GM21717 (cell line): ENCODE results near the gene PDPN.

ENCODE experiments used
- ATAC-seq: cut with Tn5 transposase; IDR thresholded peaks from one replicate; pipeline ENCODE4 v1.9.1; 2021; ENCODE audit warnings: mild to moderate bottlenecking, moderate library complexity; ENCODE audit not compliant: unreplicated experiment

The PDPN gene

DNA sequence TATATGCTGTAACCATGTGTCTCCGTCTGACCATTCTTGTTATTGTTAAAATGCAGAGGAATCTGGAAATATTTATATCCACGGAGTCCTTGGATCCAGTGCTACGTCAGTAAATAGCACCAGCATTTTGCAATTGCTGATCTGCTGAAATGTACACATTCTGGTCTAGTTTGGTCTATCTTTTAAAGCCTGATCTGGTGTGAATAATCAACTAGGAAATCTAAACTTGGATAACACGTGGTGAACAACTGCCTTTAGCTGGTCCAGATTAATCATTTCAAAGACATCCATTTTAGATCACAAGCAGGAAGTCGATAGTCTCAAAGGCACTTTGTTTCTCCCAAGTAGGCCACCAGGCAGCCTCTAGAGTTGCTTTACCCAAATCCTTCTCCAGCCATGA lies 32.6 kb downstream of the PDPN start:
- no peak for ATAC-seq

DNA sequence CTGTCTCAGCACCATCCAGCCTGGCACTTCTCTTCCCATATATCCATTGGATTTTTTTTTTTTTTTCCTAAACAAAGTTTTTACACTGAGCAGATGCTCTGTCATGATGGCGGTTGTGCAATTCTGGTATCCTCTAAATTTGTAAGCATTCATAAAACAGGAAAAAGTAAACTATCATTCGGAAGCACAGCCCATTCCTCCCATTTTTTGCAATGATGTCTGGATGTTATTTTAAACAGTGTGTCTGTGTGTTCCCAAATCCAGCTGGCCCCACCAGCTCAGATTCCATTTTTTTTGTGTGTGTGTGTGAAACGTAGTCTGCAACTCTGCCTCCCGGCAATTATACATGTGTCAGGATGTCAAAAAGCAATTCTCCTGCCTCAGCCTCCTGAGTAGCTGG lies 33.5 kb downstream of the PDPN start:
- no peak for ATAC-seq

DNA sequence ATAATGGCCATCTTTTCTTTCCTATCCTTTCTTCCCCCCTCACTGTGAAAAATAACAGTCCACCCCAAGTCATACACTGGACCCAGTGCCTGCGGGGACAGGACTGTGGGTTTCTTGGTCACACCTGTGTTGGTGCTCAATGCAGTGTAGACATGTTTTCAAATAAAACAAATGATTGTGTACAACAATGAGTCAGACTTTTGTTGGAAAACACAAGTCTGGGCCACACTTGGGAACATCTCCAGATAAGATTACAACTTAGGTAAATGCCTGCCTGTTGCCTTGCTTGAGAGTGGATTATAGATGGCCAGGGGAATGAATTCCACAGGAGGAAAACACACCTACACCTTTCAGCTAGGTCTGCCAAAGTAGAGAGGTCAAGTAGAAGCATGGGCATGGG lies 34.1 kb downstream of the PDPN start:
- ATAC-seq: no peak

DNA sequence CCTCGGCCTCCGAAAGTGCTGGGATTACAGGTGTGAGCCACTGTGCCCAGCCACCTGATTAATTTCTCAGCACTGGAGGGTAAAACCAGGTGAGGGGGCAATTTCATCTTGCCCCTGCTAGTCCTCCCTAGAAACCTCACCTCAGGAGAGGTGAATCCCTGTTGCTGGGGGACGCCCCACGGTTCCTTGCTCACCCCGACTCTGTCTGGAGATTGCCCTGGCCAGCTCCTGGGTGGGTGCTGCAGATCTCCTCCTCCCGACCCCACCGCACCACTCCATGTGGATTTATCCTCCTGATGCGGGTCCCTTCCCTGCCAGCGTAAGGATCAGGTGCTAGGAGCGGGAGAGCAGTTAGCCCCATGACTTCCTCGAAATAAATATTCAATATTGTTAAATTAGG lies 34.9 kb downstream of the PDPN start:
- no peak for ATAC-seq

DNA sequence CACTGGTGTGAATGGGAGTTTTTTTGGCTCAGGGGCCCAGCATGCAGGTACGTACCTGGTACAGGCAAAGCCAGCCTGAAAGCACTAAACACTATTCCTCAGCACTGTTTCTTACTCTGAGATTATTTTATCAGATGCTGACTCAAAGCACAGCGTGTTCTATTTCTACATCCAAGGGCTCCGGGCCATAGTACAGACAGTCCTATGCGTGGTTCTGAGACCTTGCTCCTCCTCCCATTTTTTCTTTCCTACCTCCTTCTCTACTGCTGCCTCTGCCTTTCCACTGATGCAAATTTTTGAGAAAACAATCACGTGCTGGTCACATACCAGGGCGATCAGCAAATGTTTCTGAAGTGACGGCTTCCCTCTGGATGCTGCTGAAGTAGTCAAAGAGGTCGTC lies 36.3 kb downstream of the PDPN start:
- no peak for ATAC-seq

DNA sequence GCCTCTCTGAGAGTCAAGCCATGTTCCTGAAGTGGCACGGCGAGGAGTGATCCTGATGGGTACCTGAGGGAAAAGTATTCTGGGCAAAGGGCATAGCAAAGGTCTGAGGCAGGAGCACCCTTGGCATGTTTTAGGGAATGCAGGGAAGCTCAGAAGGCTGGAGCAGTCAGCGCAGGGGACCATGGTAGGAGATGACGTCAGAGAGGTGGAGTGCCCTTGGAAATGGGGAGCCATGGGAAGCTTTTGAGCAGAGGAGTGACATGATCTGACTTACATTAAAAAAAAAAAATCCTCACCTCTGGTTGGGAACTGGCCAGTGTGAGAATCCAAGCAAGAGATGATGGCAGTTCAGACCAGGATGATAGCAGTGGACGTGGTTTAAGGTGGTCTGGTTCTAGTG lies 37.2 kb downstream of the PDPN start:
- no peak for ATAC-seq

DNA sequence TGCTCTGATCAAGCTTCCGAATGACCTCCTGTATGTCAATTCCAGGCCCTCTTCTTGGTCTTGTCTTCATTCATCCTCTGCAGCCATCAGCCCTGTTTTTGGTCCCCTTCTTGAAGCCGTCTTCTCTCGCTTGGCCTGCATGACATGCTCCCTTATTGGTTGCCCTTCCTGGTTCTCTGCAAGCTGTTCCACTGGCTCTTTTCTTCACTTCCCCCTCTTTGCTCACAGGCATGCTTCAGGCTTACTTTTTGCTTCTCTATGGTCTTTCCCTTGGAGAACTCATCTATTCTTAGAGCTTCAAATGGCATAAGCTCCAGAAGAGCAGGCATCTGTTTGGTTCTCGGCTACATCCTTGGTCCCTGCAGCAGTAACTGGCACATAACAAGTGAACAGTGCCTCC lies 38.8 kb downstream of the PDPN start:
- ATAC-seq: no peak

DNA sequence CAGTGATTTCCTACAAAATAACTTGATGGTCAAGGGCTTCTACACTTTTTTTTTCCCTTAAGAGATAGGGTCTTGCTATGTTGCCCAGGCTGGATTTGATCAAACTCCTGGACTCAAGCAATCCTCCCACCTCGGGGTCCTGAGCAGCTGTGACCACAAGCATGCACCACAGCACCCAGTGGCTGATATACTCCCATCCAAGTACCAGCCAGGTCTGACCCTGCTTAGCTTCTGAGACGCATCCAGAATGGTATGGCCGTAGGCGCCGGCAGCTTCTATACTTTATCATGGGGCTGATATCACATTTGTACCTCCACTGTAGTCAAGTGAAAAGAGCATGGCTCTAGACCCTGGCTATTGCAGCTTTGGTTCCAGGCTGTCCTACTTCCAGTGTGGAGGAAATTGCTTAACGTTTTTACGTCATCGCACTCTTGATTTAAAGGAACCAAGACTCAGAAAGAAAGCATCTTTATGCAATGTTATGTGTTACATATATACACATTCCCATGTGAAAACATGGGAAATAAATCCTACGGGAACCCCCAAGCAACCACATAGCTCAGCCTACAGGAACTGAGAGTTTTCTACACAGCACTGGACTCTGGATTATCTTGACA lies 39.5 kb downstream of the PDPN start:
- no peak for ATAC-seq

DNA sequence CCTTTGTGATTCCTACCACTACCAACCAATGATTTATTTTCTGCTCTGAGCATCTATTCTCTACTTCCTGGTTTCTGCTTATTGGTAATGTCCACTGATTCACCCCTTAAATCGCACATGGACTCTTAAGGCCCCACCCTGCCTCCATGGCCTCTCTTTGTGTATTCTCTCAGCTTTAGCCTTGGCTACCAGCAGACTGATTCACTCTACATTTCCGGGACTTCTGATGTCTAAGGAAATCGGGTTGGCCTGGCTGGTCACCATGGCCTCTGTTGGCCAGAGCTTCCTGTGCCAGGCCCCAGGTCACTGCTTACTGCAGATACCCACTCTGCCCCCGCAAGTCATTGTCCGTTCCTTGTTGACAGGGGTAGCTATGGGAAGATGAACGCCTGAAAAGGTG lies 40.9 kb downstream of the PDPN start:
- ATAC-seq: no peak

DNA sequence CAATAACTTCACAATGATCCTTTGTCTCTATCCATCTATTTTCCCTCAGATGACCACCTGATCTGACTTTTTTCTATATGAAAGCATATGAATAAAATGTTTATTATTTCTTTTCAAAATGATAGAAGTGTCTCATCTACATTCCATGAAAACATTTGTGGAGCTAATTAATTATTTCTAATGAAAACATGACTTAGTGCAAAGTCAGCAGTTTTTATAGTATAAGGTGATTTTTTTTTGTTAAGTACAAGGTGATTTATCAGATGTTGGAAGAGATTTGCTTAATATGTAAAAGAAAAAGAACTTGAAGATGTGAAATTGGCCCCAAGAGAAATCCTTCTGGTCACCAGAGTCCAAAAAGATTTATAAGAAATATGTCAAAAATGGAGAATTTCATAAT lies 43.5 kb downstream of the PDPN start:
- no peak for ATAC-seq

DNA sequence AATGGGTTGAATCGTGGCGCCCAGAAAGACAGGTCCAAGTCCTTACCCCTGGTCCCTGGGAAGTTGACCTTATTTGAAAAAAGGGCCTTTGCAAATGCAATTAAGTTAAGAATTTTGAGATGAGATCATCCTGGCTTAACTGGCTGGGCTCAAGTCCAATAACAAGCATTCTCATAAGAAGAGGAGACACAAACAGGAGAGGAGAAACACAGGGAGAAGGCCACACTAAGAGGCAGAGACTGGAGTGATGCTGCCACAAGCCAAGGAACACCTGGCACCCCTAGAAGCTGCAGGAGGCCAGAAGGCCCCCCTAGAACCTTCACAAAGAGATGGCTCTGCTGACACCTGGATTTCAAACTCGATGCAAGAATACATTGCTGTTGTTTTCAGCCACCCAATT lies 44.6 kb downstream of the PDPN start:
- no peak for ATAC-seq

DNA sequence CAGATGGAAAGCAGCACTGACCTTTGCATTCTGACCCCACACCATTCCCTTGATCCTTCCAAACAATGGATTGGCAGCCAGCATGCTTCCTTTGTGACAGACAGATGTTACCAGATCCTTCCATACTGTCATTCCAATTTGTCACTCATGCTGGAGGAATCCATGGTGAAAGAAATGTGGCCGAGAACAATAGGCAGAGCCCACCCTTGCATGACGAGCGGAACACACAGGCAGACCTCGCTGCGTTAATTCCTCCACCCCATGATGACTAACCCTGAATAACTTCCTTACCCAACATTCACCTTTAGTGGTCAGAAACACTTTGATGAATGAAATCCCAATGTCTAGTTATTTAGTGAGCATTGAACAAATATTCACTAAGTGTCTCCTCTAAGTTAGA lies 45.1 kb downstream of the PDPN start:
- no peak for ATAC-seq

DNA sequence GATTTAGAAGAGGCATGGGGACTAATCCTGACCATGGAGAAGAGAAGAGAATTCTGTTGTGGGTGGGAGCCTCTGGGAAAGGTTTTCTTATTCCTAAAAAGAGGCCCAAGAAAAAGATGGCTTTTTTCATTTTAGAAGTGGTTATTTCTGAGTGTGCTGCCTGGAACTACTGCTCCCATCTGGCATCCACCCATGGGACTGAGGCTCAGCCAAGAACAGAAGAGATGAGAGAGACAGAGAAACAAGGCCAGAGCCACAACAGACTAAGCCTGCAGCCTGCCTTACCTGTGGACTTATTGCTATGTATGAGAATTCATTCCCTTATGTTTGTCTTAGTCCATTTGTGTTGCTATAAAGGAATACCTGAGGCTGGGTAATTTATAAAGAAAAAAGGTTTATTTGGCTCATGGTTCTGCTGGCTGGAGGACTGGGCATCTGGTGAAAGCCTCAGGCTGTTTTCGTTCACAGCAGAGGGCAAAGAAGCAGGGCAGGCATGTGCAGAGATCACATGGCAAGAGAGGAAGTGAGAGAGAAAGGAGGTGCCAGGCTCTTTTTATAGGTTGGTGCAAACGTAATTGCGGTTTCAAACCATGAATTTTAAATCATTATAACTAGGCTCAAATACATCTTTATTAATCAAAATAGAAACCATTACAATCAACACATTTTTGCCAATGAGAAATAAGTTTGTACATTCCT lies 58.8 kb downstream of the PDPN start:
- no peak for ATAC-seq

DNA sequence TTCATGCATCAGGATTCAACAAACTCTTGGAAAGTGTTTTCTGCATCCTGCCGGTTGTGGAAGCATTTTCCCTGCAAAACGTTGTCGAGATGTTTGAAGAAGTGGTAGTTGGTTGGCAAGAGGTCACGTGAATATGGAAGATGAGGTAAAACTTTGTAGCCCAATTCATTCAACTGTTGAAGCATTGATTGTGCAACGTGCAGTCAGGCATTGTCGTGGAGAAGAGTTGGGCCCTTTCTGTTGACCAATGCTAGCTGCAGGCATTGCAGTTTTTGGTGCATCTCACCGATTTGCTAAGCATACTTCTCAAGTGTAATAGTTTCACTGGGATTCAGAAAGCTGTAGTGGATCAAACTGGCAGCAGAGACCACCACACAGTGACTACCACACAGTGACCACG lies 59.4 kb downstream of the PDPN start:
- ATAC-seq: no peak

DNA sequence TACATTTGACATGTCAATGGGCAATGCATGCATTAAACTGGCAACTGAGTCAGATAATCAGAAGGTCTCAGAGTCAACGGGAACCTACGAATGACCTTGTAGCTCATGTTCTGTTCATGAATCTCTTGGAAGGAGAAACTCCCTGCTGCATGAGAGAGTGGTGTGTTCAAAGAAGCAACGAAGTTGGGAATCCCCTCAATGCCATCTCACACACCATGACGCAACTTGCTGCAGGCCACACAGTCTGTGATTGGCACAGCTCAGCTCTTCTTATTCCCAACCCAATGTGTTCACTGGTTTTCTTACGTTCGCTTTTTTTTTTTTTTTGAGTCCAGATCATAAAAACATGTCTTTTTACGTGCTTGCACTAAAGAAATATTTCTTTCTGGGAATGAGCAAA lies 62.9 kb downstream of the PDPN start:
- no peak for ATAC-seq

DNA sequence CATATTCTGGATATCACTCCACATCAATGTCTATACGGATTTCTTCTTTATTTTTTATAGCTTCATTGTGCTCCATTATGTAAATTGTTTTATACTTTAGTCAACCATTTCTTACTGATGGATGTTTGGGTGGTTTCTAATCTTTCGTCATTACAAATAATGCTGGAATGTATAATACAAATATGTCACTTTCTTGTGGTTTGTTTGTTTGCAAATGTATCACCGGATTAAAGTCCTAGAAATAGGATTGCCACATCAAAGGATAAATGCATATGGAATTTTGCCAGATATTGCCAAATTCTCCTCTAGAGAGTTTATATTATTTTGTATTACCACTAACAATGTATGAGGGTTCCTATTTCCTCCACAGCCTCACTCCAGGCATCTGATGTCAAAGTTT lies 67.6 kb downstream of the PDPN start:
- no peak for ATAC-seq

DNA sequence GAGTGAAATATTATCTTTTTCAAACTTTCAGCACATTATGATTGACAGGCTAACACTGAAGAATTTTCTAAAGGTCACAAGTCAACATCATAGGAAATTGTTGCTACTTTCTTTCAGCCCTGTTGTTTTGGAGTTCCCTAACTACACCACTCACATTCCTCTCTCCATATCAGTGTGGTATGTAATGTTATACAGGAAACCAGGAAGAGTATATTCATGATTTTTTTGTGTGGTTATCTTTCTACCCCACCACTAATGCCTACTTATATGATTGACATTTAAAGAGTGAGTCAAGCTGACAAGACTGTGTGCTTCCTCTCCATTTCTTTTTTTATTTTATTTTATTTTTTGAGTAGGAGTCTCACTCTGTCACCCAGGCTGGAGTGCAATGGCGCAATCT lies 68.6 kb downstream of the PDPN start:
- ATAC-seq: no peak

DNA sequence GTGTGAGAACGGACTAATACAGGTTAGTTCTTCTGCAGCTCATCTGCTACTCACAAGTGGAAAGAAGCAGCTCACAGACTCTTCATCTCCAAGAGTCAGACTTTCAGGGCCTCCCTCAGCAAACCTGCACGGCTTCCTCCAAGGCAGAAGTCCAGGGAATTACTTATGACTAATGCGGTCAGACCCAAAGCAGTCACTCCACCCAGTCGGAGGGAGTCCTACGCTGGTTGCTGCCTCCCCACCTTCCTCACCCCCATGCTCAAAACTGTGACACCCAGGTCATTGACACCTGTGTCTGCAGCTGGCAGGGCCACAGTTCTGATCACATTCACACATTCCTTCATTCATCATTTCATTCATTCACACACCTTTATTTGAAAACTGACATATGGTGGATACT lies 77.9 kb downstream of the PDPN start:
- no peak for ATAC-seq

DNA sequence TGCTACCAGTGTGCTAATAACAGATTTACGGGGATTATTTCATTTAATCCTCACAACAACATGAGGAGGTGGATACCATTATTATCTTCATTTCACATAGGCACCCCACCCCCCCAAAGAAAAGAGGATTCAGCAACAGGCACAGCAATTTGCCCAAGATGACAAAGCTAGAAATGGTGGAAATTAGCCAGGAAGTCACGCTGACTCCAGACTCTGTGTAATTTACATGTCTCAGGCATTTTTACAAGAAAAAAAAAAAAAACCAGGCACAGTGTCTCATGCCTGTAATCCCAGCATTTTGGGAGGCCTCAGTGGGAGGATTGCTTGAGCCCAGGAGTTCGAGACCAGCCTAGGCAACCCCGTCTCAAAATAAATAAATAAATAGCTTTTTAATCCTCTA lies 78.9 kb downstream of the PDPN start:
- ATAC-seq: no peak

DNA sequence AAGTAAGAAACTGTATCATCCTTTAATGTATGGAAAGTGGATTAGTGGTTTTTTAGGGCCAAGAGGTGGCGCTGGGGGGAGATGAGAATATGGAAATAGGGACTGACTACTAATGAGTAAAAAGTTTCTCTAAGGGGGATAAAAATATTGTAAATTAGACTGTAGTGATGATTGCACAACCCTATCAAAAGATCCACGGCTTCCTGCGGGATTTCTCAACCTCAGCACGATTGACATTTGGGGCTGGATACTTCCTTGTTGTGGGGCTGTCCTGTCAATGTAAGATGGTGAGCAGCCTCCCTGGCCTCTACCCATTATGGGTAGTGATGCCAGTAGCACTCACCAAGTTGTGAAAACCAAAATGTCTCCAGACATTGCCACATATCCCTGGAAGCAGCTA lies 80.3 kb downstream of the PDPN start:
- ATAC-seq: no peak

DNA sequence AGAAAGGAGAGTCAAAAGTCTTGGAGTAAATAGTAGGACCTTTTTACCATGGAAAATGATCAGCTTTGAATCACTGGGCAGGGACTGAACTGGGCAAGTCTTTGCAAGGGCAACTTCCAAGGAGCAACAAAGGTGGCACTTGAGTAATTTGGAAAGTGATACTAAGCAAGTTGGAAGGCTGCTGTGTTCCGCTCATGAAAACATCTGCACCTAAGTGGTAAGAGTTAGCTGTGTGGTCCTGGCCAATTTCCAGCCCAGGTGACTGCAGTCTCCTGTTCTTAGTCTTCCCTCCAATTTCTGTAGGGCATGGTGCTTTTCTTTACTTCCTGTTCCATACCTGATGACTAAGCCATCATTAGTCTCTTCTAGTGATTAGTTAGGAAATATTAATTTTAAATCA lies 80.8 kb downstream of the PDPN start:
- ATAC-seq: no peak

DNA sequence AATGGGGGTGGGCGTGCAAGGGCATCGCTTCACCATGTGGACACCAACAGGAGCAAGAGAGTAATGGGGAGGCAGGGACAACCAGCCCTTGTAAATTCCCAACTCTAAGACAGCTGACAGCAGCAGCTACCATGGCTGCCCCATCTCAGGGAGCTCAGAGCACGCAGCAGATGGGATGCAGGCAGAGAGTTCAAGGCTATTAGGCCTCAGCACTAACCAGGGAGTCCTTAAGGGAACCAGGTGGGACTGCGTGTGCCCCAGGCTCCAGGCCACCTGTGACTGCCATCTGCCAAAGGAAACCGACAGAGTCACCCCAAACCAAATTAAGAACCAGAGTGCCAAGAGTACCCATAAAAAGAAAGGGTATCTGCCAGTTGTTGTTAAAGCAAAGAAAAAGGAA lies 82.7 kb downstream of the PDPN start:
- ATAC-seq: no peak
